GM21367 (cell line): Measurements from ENCODE around the gene ST3GAL5.

ENCODE experiments used
- ATAC-seq: cut with Tn5 transposase; IDR thresholded peaks from one replicate; pipeline ENCODE4 v1.9.1; 2021; ENCODE audit not compliant: unreplicated experiment

Gene ST3GAL5

GRCh38 chr2:85793584-85793983 is 95.2 kb downstream of the ST3GAL5 start:
- no peak for ATAC-seq

DNA sequence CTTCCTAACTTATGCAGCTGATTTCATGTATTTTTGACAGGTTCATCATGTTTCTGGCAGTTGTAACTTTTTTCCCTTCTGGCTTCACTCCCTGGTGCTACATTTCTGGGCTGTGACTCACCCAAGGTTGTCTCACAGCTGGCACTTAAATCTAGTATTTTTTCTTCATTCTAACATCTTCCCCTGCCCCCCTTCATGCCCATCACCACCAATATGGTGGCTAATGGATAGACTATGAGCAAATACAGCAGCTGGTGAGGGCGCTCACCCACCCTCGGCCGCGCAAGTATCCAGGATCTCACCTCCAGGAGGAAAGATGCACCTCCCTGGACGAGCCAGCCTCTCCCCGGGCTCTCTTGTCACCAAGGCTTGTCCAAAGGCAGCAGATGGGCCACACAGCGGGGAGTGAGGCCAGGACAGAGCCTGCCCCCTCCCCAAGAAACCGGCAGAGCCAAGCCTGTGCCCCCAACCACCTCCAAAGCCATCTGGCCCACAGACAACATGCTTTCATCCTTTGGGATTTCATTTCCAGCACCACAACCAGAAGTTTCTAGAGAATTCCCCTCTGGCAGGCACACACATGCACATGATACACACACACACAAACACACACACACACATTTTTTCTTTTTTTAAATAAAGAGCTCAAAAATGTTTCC is 95.9 kb downstream of the ST3GAL5 start:
- no peak for ATAC-seq

DNA sequence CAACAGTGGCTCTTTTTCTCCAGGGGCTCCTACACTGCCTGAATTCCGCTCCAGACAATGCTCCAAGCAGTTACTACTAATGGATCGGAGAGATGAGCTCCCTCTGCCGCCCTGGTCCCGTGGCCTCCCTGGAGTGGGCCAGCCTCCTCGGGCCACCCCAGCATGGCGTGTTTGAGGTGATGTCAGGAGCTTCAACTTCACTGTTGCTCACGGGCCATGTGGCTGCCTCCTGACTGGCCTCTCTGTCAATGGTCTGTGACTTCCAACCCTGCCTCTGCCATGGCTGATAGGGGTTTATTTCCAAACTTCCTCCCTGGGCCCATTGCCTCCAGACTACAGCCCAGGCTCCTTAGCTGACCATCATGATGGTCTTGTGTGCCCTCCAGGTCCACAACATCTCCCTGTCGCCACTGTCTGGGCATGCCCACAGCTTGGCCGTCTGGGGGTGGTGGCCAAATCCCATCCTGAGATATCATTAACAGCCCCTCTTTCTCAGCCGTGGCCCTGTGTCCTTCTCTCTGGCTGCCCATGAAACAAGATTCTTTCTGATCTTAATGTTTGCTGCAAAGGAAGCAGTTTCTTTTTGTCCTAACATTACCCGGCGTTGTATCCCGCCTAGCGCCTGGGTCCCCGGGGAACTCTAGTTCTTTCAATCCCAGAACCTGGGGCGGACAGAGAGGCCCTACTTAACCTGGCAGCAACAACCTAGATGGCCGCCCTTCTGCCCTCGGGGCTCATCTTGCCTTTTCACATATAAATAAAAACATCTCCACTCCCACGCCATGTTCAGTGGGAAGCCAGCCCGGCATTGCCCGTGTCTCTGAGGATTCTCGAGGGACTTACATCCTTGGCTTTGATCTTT is 96.9 kb downstream of the ST3GAL5 start:
- ATAC-seq = no peak

GRCh38 chr2:85790499-85791188 is 98.1 kb downstream of the ST3GAL5 start:
- ATAC-seq = no peak

DNA sequence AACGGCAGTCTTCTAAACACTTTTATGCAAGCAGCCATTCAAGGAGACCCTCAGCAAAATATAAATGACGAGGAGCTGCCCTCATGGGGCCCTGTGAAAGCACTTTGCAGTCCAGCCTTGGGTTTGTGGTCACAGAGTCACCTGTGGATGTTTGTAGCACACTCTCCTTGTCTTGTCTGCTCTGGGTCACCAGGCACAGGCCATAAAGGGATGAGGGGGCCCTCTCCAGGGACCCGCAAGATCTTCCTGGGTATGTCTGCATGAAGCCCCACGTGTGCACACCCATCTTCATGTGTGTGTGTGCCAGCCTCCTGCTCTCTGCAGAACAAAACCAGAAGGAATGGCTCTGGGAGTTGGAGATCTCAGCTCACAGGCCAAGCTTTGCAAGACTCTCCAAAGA is 98.8 kb downstream of the ST3GAL5 start:
- ATAC-seq = no peak

DNA sequence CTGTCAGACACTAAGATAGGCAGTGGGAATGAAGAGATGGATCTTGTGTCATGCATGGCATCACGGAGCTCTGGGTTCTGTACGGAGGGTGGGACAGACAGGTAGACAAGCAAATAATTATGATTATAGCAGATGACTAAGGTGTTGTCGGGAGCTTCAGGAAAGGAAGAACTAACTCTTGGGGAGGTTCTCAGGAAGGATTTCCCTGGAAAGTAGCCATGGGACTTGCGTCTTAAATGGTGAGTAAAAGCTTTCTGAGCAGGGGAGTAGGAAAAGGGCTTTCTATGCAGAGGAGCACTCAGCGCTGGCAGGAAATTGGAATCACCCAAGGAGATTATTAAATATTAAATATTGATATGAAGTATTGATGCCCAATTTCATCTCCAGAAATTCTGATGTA is 99.5 kb downstream of the ST3GAL5 start:
- no peak for ATAC-seq

GRCh38 chr2:85788603-85789002 is 100.2 kb downstream of the ST3GAL5 start:
- no peak for ATAC-seq

DNA sequence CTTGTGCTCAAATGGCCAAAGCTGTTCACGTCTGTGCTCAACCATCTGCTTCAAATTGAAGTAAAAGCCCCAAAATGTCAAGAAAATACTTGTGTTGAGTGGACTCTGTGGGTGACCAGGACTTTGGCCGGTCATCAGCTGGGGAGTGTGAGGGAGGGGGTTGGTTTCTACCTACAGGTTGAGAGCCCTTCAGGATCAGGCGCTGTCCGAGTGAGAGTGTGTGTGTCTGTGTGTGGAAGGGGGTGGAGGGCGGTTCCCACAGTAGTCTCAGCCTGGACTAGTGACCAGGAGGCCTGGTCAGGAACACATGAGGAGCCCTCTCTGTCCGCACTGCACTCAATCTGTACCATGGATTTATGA is 100.8 kb downstream of the ST3GAL5 start:
- no peak for ATAC-seq

- ATAC-seq = no peak
Measured at GRCh38 chr2:85787282-85787980, 101.4 kb downstream of the ST3GAL5 start.
